PC-3 (cell line): ENCODE data around the gene PRDX6. TPM values are rescaled to one million over a fixed set of nuclear protein-coding genes. Genes with fewer than 3 reads are reported as not detected.

Experiments
- ATAC-seq: fragments of 200-7000 bp; cut with Tn5 transposase; 2 replicates; pipeline ENCODE4 v1.9.1; 2020; ENCODE audit warnings: mild to moderate bottlenecking, moderate library complexity
- BruUV-seq: library from RNA; stranded (reverse); fragments of 400-500 nt; replicated peaks from 2 replicates; lab custom pipeline; 2021; lab: Mats Ljungman, UMichigan
- CTCF ChIA-PET: fragments of 300-600 bp; sonication (Branson Sonifier 250); formaldehyde crosslinking; loops from one replicate; lab custom pipeline; 2022; ENCODE audit warnings: antibody characterized with exemption; lab: Charles Lee
- POLR2A ChIA-PET: fragments of 300-600 bp; sonication (Branson Sonifier 250); formaldehyde crosslinking; loops from one replicate; lab custom pipeline; 2022; ENCODE audit warnings: antibody characterized with exemption; ENCODE audit not compliant: unreplicated experiment; lab: Charles Lee
- DNase-seq: peaks from one replicate; pipeline ENCODE4 v3.0.0-alpha.2; 2015
- H2AFZ ChIP-seq: fragments of 300-600 bp; sonication (generic); 2 replicates; pipeline ENCODE4 v1.6.0; 2016; ENCODE audit warnings: antibody characterized with exemption, low read length
- H3F3A ChIP-seq: fragments of 300-600 bp; sonication (generic); one replicate; pipeline ENCODE4 v1.6.0; 2017; ENCODE audit warnings: antibody characterized with exemption, low read length, control low read depth, mild to moderate bottlenecking; ENCODE audit not compliant: unreplicated experiment
- H3K27ac ChIP-seq: fragments of 300-600 bp; sonication (generic); 2 replicates; pipeline ENCODE4 v1.5.1; 2016; ENCODE audit warnings: mild to moderate bottlenecking, low read length
- H3K27me3 ChIP-seq: fragments of 300-600 bp; sonication (generic); 2 replicates; pipeline ENCODE4 v1.6.1; 2016; ENCODE audit warnings: low read length, mixed read lengths
- H3K36me3 ChIP-seq: fragments of 300-600 bp; sonication (generic); 2 replicates; pipeline ENCODE4 v1.6.1; 2016; ENCODE audit warnings: low read depth, mixed run types, low read length, mixed read lengths
- H3K4me1 ChIP-seq: fragments of 300-600 bp; sonication (generic); 2 replicates; pipeline ENCODE4 v1.5.1; 2016; ENCODE audit warnings: low read length; ENCODE audit not compliant: insufficient read depth
- H3K4me2 ChIP-seq: fragments of 300-600 bp; sonication (generic); 2 replicates; pipeline ENCODE4 v1.6.0; 2016; ENCODE audit warnings: low read length
- H3K4me3 ChIP-seq: fragments of 300-600 bp; sonication (generic); 2 replicates; pipeline ENCODE4 v1.5.1; 2016; ENCODE audit warnings: mild to moderate bottlenecking, low read length, mixed read lengths
- H3K79me2 ChIP-seq: fragments of 300-600 bp; sonication (generic); 2 replicates; pipeline ENCODE4 v1.6.1; 2017; ENCODE audit warnings: low read length, mixed read lengths
- H3K9ac ChIP-seq: fragments of 300-600 bp; sonication (generic); 2 replicates; pipeline ENCODE4 v1.6.0; 2016; ENCODE audit warnings: mild to moderate bottlenecking, low read length
- H3K9me2 ChIP-seq: fragments of 300-600 bp; sonication (generic); replicated peaks from 2 replicates; pipeline ENCODE4 v1.6.1; 2016; ENCODE audit warnings: mixed run types, low read length, mixed read lengths
- H3K9me3 ChIP-seq: fragments of 300-600 bp; sonication (generic); 2 replicates; pipeline ENCODE4 v1.6.1; 2016; ENCODE audit warnings: low read length, mixed read lengths
- H4K20me1 ChIP-seq: fragments of 300-600 bp; sonication (generic); 2 replicates; pipeline ENCODE4 v1.6.1; 2016; ENCODE audit warnings: low read length, mixed read lengths
- EZH2 ChIP-seq: fragments of 300-600 bp; sonication (generic); IDR thresholded peaks from one replicate; pipeline ENCODE4 v1.6.1; 2017; ENCODE audit warnings: antibody characterized with exemption, mild to moderate bottlenecking, low read length; ENCODE audit not compliant: unreplicated experiment
- EZH2phosphoT487 ChIP-seq: fragments of 300-600 bp; sonication (generic); IDR thresholded peaks from 2 replicates; pipeline ENCODE4 v1.6.1; 2018; ENCODE audit warnings: mild to moderate bottlenecking, antibody characterized with exemption, low read length, borderline replicate concordance
- intact Hi-C: fragments of 100-400 bp; cut with micrococcal nuclease; formaldehyde crosslinking; loops from 2 replicates; pipeline ENCODE4 v1.9.0; 2023
- total RNA-seq: library from RNA; depleted of rRNA; stranded (reverse); fragments of >200 nt; gene quantifications from 2 replicates; pipeline ENCODE4 v1.2.3, GENCODE V29; 2014
- TF ChIP-seq, protein P1 (sequence below): fragments of 300-600 bp; sonication (generic); conservative IDR thresholded peaks from 2 replicates; pipeline ENCODE4 v1.5.1; 2017; ENCODE audit warnings: antibody characterized with exemption, low read depth, mild to moderate bottlenecking, low read length

The PRDX6 gene
- total RNA-seq, 1 experiment from 2014 or later = 829 TPM

DNA sequence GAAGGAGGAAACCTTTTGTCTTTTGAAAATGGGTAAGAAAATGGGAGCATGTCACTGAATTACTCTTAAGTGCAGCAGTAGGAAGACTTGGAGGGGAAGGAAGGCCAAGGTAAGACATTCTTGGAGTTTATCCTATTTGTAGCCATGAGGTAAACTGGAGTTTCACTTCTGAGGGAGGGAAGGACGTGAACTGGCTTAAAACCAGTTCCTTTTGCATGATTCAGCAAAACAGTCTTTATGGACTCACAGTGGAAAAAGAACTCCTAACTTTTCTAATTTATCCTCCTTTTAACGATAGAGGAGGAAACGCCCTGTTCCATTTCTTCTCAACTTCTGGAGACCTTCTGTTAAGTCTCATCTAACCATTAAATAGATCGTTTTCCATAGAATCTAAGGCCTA is 2.5 kb downstream of the PRDX6 start:
- intact Hi-C loops = loop anchor here (5.0 kb wide), 1 partner anchor 208 kb away; no protein-coding TSS in a partner anchor
- no TSS peak for BruUV-seq
- TF ChIP-seq, protein P1, sequence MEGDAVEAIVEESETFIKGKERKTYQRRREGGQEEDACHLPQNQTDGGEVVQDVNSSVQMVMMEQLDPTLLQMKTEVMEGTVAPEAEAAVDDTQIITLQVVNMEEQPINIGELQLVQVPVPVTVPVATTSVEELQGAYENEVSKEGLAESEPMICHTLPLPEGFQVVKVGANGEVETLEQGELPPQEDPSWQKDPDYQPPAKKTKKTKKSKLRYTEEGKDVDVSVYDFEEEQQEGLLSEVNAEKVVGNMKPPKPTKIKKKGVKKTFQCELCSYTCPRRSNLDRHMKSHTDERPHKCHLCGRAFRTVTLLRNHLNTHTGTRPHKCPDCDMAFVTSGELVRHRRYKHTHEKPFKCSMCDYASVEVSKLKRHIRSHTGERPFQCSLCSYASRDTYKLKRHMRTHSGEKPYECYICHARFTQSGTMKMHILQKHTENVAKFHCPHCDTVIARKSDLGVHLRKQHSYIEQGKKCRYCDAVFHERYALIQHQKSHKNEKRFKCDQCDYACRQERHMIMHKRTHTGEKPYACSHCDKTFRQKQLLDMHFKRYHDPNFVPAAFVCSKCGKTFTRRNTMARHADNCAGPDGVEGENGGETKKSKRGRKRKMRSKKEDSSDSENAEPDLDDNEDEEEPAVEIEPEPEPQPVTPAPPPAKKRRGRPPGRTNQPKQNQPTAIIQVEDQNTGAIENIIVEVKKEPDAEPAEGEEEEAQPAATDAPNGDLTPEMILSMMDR = no peak
- no peak for TF ChIP-seq EZH2
- no peak overlapping the region for H2AFZ ChIP-seq
- peak overlapping the region; percentile 1 for H3K27ac ChIP-seq
- peak overlapping the region; percentile 83 for H3K9ac ChIP-seq
- ATAC-seq (no peak), DNase-seq (peak; percentile 57)
- peaks cover 36% of the 10 kb centered on the region for H4K20me1 ChIP-seq
- H3K9me2 ChIP-seq = no peaks in the 10 kb centered on the region
- H3K4me3 ChIP-seq = peak overlapping the region; percentile 74
- H3K4me1 ChIP-seq = peaks cover 44% of the 10 kb centered on the region
- ChIA-PET POLR2A (interaction anchor here (0.6 kb wide), 1 partner anchor 80 kb away, joined by 3 read pairs; no protein-coding TSS in a partner anchor), CTCF (no interaction called here)
- peaks cover 6% of the 10 kb centered on the region for H3F3A ChIP-seq
- H3K79me2 ChIP-seq = peaks cover 85% of the 10 kb centered on the region
- no peaks in the 10 kb centered on the region for H3K27me3 ChIP-seq
- H3K36me3 ChIP-seq = peaks cover 53% of the 10 kb centered on the region
- H3K4me2 ChIP-seq = peak overlapping the region; percentile 82
- H3K9me3 ChIP-seq = no peaks in the 10 kb centered on the region

DNA sequence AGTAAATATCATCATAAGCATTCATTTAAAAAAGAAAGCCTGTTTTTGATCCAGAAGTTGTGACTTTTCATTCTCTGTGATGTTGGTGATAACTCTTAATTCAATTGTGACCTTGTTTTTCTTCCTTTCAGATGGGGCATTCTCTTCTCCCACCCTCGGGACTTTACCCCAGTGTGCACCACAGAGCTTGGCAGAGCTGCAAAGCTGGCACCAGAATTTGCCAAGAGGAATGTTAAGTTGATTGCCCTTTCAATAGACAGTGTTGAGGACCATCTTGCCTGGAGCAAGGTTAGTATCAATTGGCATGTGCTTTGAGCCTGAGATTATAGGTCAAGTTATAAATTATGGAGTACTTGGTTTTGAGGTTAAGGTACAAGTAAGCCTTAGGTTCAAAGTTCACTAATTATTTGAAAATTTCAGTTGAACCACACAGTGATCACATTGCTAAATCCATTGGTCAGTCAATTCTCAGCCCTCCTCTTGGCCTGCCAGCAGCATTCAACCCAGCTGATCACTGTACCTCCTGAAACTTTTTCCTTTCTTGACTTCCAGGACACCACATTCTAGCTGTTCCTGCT is 4.1 kb downstream of the PRDX6 start:
- no peak overlapping the region for H2AFZ ChIP-seq
- H3K4me2 ChIP-seq = no peak overlapping the region
- POLR2A ChIA-PET = no interaction called here
- no peak overlapping the region for H3K27ac ChIP-seq
- H3K9ac ChIP-seq = no peak overlapping the region
- DNase-seq (no peak), ATAC-seq (no peak)
- no peaks in the 10 kb centered on the region for H3K27me3 ChIP-seq
- BruUV-seq = no TSS peak
- H3K4me1 ChIP-seq = peaks cover 28% of the 10 kb centered on the region
- H3K4me3 ChIP-seq = no peak overlapping the region
- peaks cover 42% of the 10 kb centered on the region for H4K20me1 ChIP-seq
- peaks cover 69% of the 10 kb centered on the region for H3K79me2 ChIP-seq
- intact Hi-C loops = no loop called here
- peaks cover 69% of the 10 kb centered on the region for H3K36me3 ChIP-seq
- peaks cover 4% of the 10 kb centered on the region for H3F3A ChIP-seq
- TF ChIP-seq, protein P1 = no peak
- TF ChIP-seq EZH2phosphoT487 (no peak), EZH2 (no peak)
- H3K9me2 ChIP-seq = no peaks in the 10 kb centered on the region
- CTCF ChIA-PET = no interaction called here
- H3K9me3 ChIP-seq = no peaks in the 10 kb centered on the region

DNA sequence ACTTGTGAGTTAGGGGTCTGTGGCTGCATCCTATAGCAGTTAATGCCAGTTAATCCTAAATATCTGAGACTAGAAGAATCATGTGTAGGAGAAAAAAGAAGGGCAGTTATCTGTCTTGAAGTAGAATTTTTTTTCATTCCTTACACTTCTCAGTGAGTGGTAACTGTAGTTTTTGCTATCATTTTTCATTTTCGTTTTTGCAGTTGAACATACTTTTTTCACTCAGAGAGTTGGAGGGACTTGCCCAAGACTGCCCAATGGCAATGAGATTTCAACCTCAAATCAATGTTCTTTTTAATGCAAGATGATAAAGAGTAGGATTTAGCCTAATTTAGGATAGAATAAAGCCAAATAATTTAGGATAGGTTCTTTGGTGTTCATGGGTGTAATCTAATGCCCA is 5.5 kb downstream of the PRDX6 start:
- Histone ChIP-seq H3K9me2 (no peaks in the 10 kb centered on the region), H3K79me2 (peaks cover 60% of the 10 kb centered on the region), H2AFZ (no peak overlapping the region), H3F3A (peaks cover 1% of the 10 kb centered on the region), H3K27me3 (no peaks in the 10 kb centered on the region), H3K4me1 (peaks cover 25% of the 10 kb centered on the region), H3K27ac (no peak overlapping the region), H3K4me3 (no peak overlapping the region), H3K9ac (no peak overlapping the region), H3K36me3 (peaks cover 83% of the 10 kb centered on the region), H3K4me2 (no peak overlapping the region), H3K9me3 (no peaks in the 10 kb centered on the region), H4K20me1 (peaks cover 49% of the 10 kb centered on the region)
- TF ChIP-seq EZH2 (no peak), EZH2phosphoT487 (no peak)
- TF ChIP-seq, protein P1 = no peak
- no peak for DNase-seq
- intact Hi-C loops = no loop called here
- BruUV-seq = no TSS peak
- ChIA-PET CTCF (no interaction called here), POLR2A (no interaction called here)
- ATAC-seq = no peak
